RWPE1 (cell line): Measurements from ENCODE around the gene CDH12.
A peak's percentile ranks its signal among the peaks of the same experiment; 100 is the strongest.

Source experiments
- CTCF ChIA-PET: fragments of 350-600 bp; sonication (Branson Sonifier 250); formaldehyde crosslinking; extraction: SDS; loops from one replicate; lab custom pipeline; 2021; lab: Yijun Ruan, JAX
- POLR2A ChIA-PET: fragments of 400-600 bp; formaldehyde crosslinking; extraction: SDS; loops from one replicate; lab custom pipeline; 2020; ENCODE audit warnings: antibody characterized with exemption; ENCODE audit not compliant: low non-redundant PET; lab: Yijun Ruan, JAX
- DNase-seq: peaks from one replicate; pipeline ENCODE4 v3.0.0; 2012; ENCODE audit warnings: low spot score
- H3K27ac ChIP-seq: fragments of 450-650 bp; 2 replicates; pipeline ENCODE4 v1.5.1; 2017
- CTCF ChIP-seq: fragments of 450-650 bp; conservative IDR thresholded peaks from 2 replicates; pipeline ENCODE4 v1.5.1; 2017; ENCODE audit warnings: low read depth, mild to moderate bottlenecking

Gene CDH12

GRCh38 chr5:22567983-22568382, 285.2 kb downstream of the CDH12 start:
- TF ChIP-seq CTCF = no peak
- H3K27ac ChIP-seq = no peak overlapping the region
- POLR2A ChIA-PET = no interaction called here
- DNase-seq = no peak
- CTCF ChIA-PET = no interaction called here

GRCh38 chr5:22560147-22560546, 293.0 kb downstream of the CDH12 start:
- no peak overlapping the region for H3K27ac ChIP-seq
- CTCF ChIA-PET = no interaction called here
- peak; percentile 76 for DNase-seq

GRCh38 chr5:22557251-22557650, 295.9 kb downstream of the CDH12 start:
- CTCF ChIA-PET = no interaction called here
- TF ChIP-seq CTCF = no peak
- POLR2A ChIA-PET = no interaction called here
- no peak overlapping the region for H3K27ac ChIP-seq
- DNase-seq = no peak

More at GRCh38 chr5:22560147-22560546, 293.0 kb downstream of the CDH12 start:
- POLR2A ChIA-PET = no interaction called here
- no peak for TF ChIP-seq CTCF

GRCh38 chr5:22554475-22554874, 298.7 kb downstream of the CDH12 start:
- CTCF ChIA-PET = interaction anchor here (0.6 kb wide), 1 partner anchor 1757 kb away, joined by 3 read pairs; no protein-coding TSS in a partner anchor
- no peak for TF ChIP-seq CTCF
- POLR2A ChIA-PET = no interaction called here
- no peak for DNase-seq
- H3K27ac ChIP-seq = no peak overlapping the region

GRCh38 chr5:22549876-22550671, 303.1 kb downstream of the CDH12 start:
- POLR2A ChIA-PET = no interaction called here
- CTCF ChIA-PET = no interaction called here
- TF ChIP-seq CTCF = no peak
- DNase-seq = no peak
- no peak overlapping the region for H3K27ac ChIP-seq

GRCh38 chr5:22542340-22542739, 310.8 kb downstream of the CDH12 start:
- TF ChIP-seq CTCF = no peak
- ChIA-PET POLR2A (no interaction called here), CTCF (no interaction called here)
- DNase-seq = no peak
- H3K27ac ChIP-seq = no peak overlapping the region
